Fibroblast of pulmonary artery (primary cell): ENCODE results near the gene RETREG2.
A peak's percentile ranks its signal among the peaks of the same experiment; 100 is the strongest.

Source experiments
- DNase-seq: peaks from one replicate; pipeline ENCODE4 v3.0.0-alpha.2; 2010; ENCODE audit warnings: low read depth
- H3K4me3 ChIP-seq: replicated peaks from 2 replicates; pipeline ENCODE4 v1.5.1; 2011; ENCODE audit warnings: low read depth, mild to moderate bottlenecking, control low read depth, low read length, moderate library complexity
- CTCF ChIP-seq: IDR thresholded peaks from 2 replicates; pipeline ENCODE4 v1.5.1; 2011; ENCODE audit warnings: mild to moderate bottlenecking, control low read depth, low read length, inconsistent platforms; ENCODE audit errors: missing control alignments

Gene RETREG2

GRCh38 chr2:219229305-219230058 lies 51.4 kb downstream of the RETREG2 start, which contains the start of the genes ANKZF1 and ATG9A:
Gene ANKZF1, plus strand, starts transcription at chr2:219229806. Its CDS starts 452 bp downstream, at chr2:219230258.
Gene ATG9A, minus strand, starts transcription at chr2:219229636. Its CDS starts 1,612 bp downstream, at chr2:219228024.
- DNase-seq: peak; percentile 99
- peak within 1 kb of the TSS; percentile 79 for H3K4me3 ChIP-seq
- no peak for TF ChIP-seq CTCF

DNA sequence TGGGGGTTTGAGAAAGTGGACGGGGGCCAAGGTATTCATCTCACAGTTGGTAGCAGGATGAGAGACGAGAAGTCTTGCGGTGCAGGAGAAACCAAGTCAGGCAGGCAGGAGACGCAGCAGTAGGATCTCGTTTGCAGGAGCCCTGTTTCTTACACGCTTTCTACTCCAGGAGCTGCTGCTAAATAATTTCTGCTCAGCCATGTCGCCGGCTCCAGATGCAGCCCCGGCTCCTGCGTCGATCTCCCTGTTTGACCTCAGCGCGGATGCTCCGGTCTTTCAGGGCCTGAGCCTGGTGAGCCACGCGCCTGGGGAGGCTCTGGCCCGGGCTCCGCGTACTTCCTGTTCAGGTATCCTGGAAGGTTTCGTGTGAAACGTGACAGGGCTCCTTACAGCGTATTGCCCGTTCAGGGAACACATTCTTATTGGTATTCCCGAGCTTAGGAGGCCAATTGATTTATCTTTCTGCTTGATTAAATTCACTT lies 52.0 kb downstream of the RETREG2 start:
- no peak for TF ChIP-seq CTCF
- DNase-seq: peak; percentile 50
- H3K4me3 ChIP-seq: peak overlapping the region; percentile 79

GRCh38 chr2:219234331-219234730 lies 56.3 kb downstream of the RETREG2 start:
- H3K4me3 ChIP-seq: no peak overlapping the region
- no peak for TF ChIP-seq CTCF
- no peak for DNase-seq
